ENCODE measurements around the gene NMBR.
"Not testable (repeated sequence)": the region's sequence is repeated elsewhere in the genome, so short reads cannot be mapped to it uniquely, and the experiment has no call there.

The NMBR gene

DNA sequence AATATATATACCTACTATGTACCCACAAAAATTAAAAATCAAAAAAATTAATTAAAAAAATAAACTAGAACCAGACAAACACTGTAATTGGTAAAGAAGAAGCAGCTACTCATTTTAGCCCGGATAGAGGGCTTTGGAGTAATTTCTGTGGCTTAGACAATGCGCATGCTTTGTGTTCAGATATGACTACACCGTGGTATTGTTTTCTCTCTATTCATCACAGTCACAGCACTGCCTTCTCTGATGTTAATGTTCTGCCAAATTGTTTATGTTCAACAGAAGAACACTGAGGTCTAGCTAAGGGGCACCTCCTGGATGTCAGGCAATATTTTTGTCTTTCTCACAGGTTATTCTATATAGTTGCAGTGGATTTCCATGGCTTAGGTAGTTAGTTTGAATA, 91.7 kb downstream of the NMBR start:
- no peak for DNase-seq

DNA sequence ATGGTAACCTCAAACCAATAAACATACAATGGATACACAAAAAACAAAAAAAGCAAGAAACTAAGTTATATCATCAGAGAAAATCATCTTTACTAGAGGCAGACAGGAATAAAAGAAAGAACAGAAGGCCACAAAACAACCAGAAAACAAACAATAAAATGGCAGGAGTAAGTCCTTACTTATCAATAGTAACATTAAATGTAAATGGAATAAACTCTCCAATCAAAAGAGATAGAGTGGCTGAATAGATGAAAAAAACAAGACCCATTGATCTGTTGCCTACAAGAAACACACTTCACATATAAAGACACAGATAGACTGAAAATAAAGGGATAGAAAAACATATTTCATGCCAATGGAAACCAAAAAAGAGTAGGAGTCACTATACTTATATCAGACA, 95.5 kb downstream of the NMBR start:
- no peak for DNase-seq

DNA sequence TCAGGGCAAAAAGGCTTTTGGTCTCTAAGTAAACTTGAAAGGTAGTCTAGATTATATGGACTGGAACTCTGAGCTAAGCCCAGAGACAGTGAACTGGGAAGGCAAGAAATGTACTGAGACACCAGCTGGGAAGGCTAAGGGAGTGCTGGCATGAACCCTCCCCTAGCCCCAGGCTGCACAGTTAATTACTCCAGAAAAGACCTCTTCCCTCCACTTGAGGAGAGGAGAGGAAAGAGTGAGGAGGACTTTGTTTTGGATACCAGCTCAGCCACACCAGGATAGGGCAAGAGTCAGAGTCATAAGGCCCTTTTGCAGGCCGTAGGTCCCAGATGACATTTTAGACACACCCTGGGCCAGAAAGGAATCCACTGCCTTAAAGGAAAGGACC, 98.3 kb downstream of the NMBR start:
- DNase-seq: no peak

DNA sequence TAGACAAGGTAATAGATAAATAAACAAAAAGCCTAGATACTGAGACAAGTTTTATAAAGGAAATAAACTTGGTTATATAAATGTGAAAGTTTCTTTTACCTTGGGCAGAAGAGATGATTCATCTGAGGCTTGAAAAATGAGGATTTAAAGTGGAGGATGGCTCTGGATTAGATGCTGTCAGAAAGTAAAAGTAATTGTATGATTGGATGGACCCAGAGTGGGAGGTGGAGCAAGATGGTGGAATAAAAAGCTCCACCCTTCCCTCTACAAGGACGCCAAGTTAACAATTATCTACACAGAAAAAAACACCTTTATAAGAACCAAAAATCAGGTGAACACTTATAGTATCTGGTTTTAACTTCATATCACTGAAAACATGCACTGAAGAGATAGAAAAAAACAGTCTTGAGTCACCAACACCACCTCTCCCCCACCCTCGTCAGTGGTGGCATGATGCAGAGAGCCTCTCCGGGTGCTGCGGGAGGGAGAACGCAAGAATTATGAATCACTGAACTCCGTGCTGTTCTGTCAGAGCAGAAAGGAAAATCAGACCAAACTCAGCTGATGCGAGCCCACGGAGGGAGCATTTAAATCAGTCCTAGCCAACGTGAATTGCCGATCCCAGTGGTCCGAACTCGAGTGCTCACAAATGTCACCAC, 98.9 kb downstream of the NMBR start:
- no peak for DNase-seq

DNA sequence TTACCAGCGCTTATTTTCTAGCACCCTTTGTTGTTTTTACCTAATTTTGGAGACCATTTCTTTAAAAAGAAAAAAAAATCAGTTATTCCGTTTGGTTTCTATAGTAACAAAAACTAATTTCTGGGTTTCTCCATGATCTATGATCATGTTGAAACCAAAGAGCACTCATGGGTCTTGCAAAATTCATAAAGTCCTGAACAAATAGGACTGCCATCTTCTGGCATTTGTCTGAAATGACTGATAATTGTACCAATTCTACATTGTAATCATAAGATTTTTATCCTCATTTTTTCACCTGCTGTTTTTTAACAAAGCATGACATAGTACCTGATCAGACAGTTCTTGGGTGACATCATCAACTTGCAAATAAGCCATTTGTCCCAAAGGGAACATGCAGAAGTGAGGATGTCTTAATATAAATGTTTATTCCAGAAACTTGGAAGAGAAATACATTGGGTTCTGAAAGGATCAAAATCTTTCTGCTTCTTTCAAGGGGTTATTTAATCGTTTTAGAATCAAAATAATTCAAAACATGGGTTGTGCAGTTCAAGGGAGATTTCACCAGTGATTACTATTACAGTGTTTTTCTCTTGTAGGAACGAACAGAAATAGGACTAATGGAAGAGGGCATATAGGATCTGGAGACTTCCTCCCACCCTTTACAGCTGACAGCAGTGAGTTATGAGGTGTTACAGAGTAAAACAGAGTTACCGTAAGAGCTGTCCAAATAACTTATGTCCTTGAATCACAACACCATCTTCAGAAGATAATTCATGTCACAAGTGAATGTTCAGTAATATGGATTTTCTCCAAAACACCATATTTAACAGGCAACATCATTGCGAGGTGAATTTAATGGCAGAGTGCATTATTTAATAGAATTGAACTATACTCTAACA, 101.3 kb downstream of the NMBR start:
- no peak for DNase-seq

DNA sequence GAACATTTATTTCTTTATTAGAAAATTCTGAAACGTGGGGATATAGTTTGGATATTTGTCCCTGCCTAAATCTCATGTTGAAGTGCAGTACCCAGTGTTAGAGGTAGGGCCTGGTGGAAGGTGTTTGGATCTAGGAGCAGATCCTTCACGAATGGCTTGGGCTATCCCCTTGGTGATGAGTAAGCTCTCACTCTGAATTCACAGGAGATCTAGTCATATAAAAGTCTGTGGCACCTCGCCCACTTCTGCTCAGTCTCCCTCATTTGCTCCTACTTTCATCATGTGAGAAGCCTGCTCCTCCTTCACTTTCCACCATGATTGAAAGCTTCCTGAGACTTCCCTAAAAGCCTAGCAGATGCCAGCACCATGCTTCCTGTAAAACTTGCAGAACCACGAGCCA, 111.0 kb downstream of the NMBR start:
- DNase-seq: no peak

DNA sequence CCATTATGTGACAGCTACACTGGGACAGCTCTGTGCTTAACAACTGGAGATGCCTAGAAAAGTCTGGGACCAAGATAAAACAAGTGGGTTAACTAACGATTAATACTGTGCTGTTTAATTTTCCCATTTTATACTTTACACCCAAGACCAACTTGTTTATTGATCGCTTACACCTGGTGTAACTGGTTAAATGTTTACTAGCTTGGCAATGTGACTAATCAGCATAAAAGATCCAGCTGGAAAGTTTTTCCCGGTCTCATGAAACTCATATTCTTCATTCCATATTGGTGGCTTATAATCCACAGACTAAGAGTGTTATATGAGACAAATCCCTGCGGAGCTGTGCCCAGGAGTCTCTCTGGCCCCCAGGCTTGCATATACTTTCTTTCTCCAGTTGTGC, 115.9 kb downstream of the NMBR start:
- DNase-seq: no peak

DNA sequence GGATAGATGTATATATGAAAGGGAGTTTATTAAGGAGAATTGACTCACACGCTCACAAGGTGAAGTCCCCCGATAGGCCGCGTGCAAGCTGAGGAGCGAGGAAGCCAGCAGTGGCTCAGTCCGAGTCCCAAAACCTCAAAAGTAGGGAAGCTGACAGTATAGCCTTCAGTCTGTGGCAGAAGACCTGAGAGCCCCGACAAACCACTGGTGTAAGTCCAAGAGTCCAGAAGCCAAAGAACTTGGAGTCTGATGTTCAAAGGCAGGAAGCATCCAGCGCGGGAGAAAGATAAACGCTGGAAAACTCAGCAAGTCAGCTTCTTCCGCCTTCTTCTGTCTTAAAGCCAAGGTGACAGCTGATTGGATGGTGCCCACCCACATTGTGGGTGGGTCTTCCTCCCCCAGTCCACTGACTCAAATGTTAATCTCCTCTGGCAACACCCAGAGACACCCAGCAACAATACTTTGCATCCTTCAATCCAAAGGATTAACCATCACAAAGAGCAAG, 116.8 kb downstream of the NMBR start:
- no peak for DNase-seq

DNA sequence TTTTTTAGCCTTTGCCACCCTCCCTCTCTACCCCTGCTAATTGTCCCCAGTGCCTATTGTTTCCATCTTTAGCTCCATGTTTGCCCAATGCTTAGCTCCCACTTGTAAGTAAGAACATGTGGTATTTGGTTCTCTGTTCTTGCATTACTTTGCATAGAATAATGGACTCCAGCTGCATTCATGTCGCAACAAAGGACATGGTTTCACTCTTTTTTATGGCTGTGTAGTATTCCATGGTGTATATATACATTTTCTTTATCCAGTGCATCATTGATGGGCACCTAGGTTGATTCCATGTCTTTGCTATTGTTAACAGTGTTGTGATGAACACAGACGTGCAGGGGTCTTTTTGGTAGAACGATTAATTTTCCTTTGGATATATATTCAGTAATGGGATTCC, 118.4 kb downstream of the NMBR start:
- no peak for DNase-seq

DNA sequence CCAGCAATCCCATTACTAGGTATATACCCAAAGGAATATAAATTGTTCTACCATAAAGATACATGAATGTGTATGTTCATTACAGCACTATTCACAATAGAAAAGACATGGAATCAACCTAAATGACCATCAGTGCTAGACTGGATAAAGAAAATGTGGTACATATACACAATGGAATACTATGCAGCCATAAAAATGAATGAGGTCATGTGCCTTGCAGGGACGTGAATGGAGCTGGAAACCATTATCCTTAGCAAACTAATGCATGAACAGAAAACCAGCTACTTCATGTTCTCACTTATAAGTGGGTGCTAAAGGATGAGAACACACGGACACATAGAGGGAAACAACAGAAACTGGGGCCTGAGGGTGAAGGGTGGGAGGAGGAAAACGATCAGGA, 119.1 kb downstream of the NMBR start:
- not testable (repeated sequence) for DNase-seq

DNA sequence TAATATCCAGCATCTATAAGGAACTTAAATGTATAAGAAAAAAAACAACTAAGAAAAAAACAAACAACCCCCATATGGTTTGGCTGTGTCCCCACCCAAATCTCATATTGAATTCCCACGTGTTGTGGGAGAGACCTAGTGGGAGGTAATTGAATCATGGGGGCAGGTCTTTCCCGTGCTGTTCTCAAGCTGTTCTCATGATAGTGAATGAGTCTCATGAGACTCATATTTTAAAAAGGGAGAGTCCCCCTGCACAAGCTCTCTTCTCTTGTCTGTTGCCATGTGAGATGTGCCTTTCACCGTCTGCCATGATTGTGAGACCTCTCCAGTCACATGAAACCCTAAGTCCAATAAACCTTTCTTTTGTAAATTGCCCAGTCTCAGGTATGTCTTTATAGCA, 119.8 kb downstream of the NMBR start:
- no peak for DNase-seq

DNA sequence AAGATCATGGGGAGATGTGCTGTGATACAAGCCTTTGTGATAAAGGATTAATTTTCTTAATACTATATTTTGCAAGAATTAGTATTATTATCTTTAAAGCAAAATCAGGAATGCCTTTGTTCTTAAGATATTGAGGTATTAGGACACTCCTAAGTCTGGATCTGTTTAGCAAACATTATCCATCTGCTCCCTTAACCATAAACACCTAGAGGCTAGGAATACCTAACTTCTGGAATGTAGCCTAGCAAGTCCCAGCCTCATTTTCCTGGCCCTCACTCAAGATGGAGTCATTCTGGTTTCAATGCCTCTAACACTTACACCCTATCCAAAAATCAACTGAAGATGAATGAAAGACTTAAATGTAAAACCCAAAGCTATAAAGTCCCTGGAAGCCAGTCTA, 120.5 kb downstream of the NMBR start:
- DNase-seq: no peak
